HepG2 (cell line): ENCODE measurements around the gene GDF7. TPM values are rescaled to one million over a fixed set of nuclear protein-coding genes. Genes with fewer than 3 reads are reported as not detected.
A peak's percentile ranks its signal among the peaks of the same experiment; 100 is the strongest.

Experiments
- ATAC-seq: fragments of 200-7000 bp; cut with Tn5 transposase; 3 replicates; pipeline ENCODE4 v1.9.1; 2020; ENCODE audit warnings: mild to moderate bottlenecking, moderate library complexity
- BruUV-seq: library from RNA; stranded (reverse); fragments of 400-500 nt; replicated peaks from 2 replicates; lab custom pipeline; 2021; lab: Mats Ljungman, UMichigan
- CTCF ChIA-PET: fragments of 300-600 bp; formaldehyde crosslinking; extraction: SDS; loops from one replicate; lab custom pipeline; 2021; ENCODE audit warnings: low total read pairs, inconsistent platforms, low intra/inter-chr PET ratio; lab: Yijun Ruan, JAX
- POLR2A ChIA-PET: fragments of 350-600 bp; sonication (Branson Sonifier 250); formaldehyde crosslinking; loops from one replicate; lab custom pipeline; 2020; ENCODE audit warnings: antibody characterized with exemption, inconsistent platforms; lab: Yijun Ruan, JAX
- DNase-seq: peaks from one replicate; pipeline ENCODE4 v3.0.0-alpha.2; 2015; ENCODE audit warnings: low spot score
- FAIRE-seq: peaks from 3 replicates; lab custom pipeline; 2011; peaks lifted over from hg19 to GRCh38; lab: Jason Lieb, UNC
- H2AFZ ChIP-seq: one replicate; pipeline ENCODE4 v1.6.1; 2011; ENCODE audit warnings: low read length, inconsistent platforms
- H3K27ac ChIP-seq: fragments of 300-600 bp; 3 replicates; pipeline ENCODE4 v1.8.0; 2011; ENCODE audit warnings: mixed run types, mild to moderate bottlenecking, mixed read lengths, low read length, inconsistent platforms; ENCODE audit not compliant: insufficient read depth; ENCODE audit errors: extremely low read length
- H3K27me3 ChIP-seq, 2 experiments: fragments of 200-600 bp in 1 of 2; 2 replicates in 1 of 2; 3 replicates in 1 of 2; pipeline versions ENCODE4 v1.6.0 to v1.8.0; 2011; ENCODE audit warnings: low read length in 2 of 2, mild to moderate bottlenecking in 2 of 2, moderate library complexity in 2 of 2, inconsistent platforms in 1 of 2; ENCODE audit not compliant: insufficient read depth in 2 of 2, control insufficient read depth in 1 of 2
- H3K36me3 ChIP-seq, 2 experiments: fragments of 200-600 bp in 1 of 2; replicated peaks in 1 of 2; 2 replicates in 1 of 2; 3 replicates in 1 of 2; pipeline versions ENCODE4 v1.5.1 to v1.8.0; 2011; ENCODE audit warnings: low read length in 2 of 2, inconsistent platforms in 1 of 2; ENCODE audit not compliant: insufficient read depth in 2 of 2, control insufficient read depth in 1 of 2
- H3K4me1 ChIP-seq: 2 replicates; pipeline ENCODE4 v1.5.1; 2012; ENCODE audit warnings: low read length, inconsistent platforms; ENCODE audit not compliant: insufficient read depth
- H3K4me2 ChIP-seq: 2 replicates; pipeline ENCODE4 v1.6.0; 2011; ENCODE audit warnings: low read depth, low read length, inconsistent platforms
- H3K4me3 ChIP-seq, 3 experiments: fragments of 200-600 bp in 1 of 3; sonication (generic), shearing (Covaris generic) in 1 of 3; replicated peaks in 1 of 3; 2 replicates each; pipeline ENCODE4 v1.5.1; 2011 to 2016; ENCODE audit warnings: low read length in 3 of 3, inconsistent platforms in 2 of 3, low read depth in 2 of 3, mild to moderate bottlenecking in 2 of 3, control low read depth in 1 of 3, mixed read lengths in 1 of 3; ENCODE audit not compliant: insufficient read depth in 1 of 3
- H3K79me2 ChIP-seq: one replicate; pipeline ENCODE4 v1.6.1; 2011; ENCODE audit warnings: low read length, inconsistent platforms; ENCODE audit not compliant: insufficient read depth
- H3K9ac ChIP-seq: 2 replicates; pipeline ENCODE4 v1.6.0; 2011; ENCODE audit warnings: mild to moderate bottlenecking, low read depth, low read length, inconsistent platforms; ENCODE audit not compliant: insufficient read depth
- H3K9me3 ChIP-seq: 2 replicates; pipeline ENCODE4 v1.5.1; 2012; ENCODE audit warnings: mild to moderate bottlenecking, low read length
- H4K20me1 ChIP-seq: 2 replicates; pipeline ENCODE4 v1.6.0; 2011; ENCODE audit warnings: inconsistent platforms, mild to moderate bottlenecking, low read length, moderate library complexity; ENCODE audit not compliant: insufficient read depth
- CERS6 ChIP-seq: sonication (generic); formaldehyde crosslinking; IDR thresholded peaks from 2 replicates; pipeline ENCODE4 v1.5.0; 2020; ENCODE audit warnings: missing genetic modification reagents
- EED ChIP-seq: sonication (generic); formaldehyde crosslinking; IDR thresholded peaks from 2 replicates; pipeline ENCODE4 v1.5.0; 2020; ENCODE audit warnings: mild to moderate bottlenecking, missing genetic modification reagents
- POLR2G ChIP-seq: fragments of 200-400 bp; formaldehyde crosslinking; IDR thresholded peaks from 2 replicates; pipeline ENCODE4 v1.6.1; 2018; ENCODE audit warnings: mild to moderate bottlenecking, low read depth, low read length, moderate library complexity
- WGBS: methylation state at CpG from one replicate; pipeline ENCODE4 v1.1.6; 2017; ENCODE audit warnings: low lambda C conversion rate; 5-methylcytosine and 5-hydroxymethylcytosine counted together
- in situ Hi-C: cut with HindIII; loops from 2 replicates; pipeline ENCODE4 v1.10.0; 2017; ENCODE audit warnings: low pct_unique_long_range_greater_than_20kb; ENCODE audit not compliant: extremely low pct_ligation_motif_present
- intact Hi-C: fragments of 100-400 bp; cut with micrococcal nuclease; formaldehyde crosslinking; loops from one replicate; pipeline ENCODE4 v1.10.0; 2022; ENCODE audit not compliant: unreplicated experiment
- polyA plus RNA-seq, 8 experiments: library from polyadenylated mRNA; depleted of rRNA in 3 of 8; stranded (reverse) in 7 of 8; unstranded in 1 of 8; fragments of >200 nt; fragmentation: Illumina TruSeq in 4 of 8; extraction: Trizol in 4 of 8; gene quantifications; 2 replicates each; pipeline versions ENCODE4 v1.2.1 to v1.2.3, GENCODE V29; 2011 to 2016; ENCODE audit warnings: low read depth in 4 of 8, missing spikeins in 1 of 8, mixed read lengths in 1 of 8; ENCODE audit not compliant: insufficient read depth in 1 of 8
- total RNA-seq, 5 experiments: library from RNA; depleted of rRNA; stranded (reverse); fragments of >200 nt; fragmentation: Illumina TruSeq; extraction: Trizol; gene quantifications; 2 replicates each; pipeline ENCODE4 v1.2.3, GENCODE V29; 2016; ENCODE audit warnings: low read depth in 1 of 5

The GDF7 gene
- total and polyA plus RNA-seq, 2 of the 13 experiments (the other 11 are each of a cell fraction or from before 2014, with no cell fraction given), result 1.6 to 15.0 TPM

GRCh38 chr2:20638646-20639430 lies 28.1 kb upstream of the GDF7 start:
- no peak overlapping the region for H3K4me3 ChIP-seq
- peaks cover 5 to 9% of the 10 kb centered on the region in 2 experiments for H3K36me3 ChIP-seq
- no TSS peak for BruUV-seq
- 91% methylated on average over 13 of the region's 15 CpGs for WGBS
- H3K9ac ChIP-seq, result no peak overlapping the region
- H2AFZ ChIP-seq, result no peak overlapping the region
- peaks cover 33% of the 10 kb centered on the region for H3K4me1 ChIP-seq
- ATAC-seq, result no peak
- ChIA-PET POLR2A (interaction anchor here (1.2 to 1.6 kb wide), 2 partner anchors 192 to 197 kb away, joined by 4 to 8 read pairs; partner anchors contain the start of gene RHOB), CTCF (interaction anchor here (0.6 to 1.2 kb wide), 2 partner anchors 194 to 242 kb away, joined by 3 to 6 read pairs; no protein-coding TSS in a partner anchor)
- no peak for DNase-seq
- no peak overlapping the region for H3K27ac ChIP-seq
- no peak overlapping the region for H3K4me2 ChIP-seq
- no peaks in the 10 kb centered on the region for H4K20me1 ChIP-seq
- no peaks in the 10 kb centered on the region for H3K27me3 ChIP-seq
- no peaks in the 10 kb centered on the region for H3K9me3 ChIP-seq
- FAIRE-seq, result no peak
- H3K79me2 ChIP-seq, result no peaks in the 10 kb centered on the region
- in situ Hi-C loops (loop anchor here (5.0 kb wide), 1 partner anchor 192 kb away; the partner anchor contains the start of gene RHOB), intact Hi-C loops (loop anchor here (5.0 kb wide), 1 partner anchor 112 kb away; no protein-coding TSS in a partner anchor)
- TF ChIP-seq CERS6 (no peak), EED (CRISPR knock-in tag) (peak; percentile 30; the same call in 1 of the 2 replicates), POLR2G (0 out of 2 replicates have a peak, but pooled peaks have one; percentile 22)
